Naive B cell (primary cell): Measurements from ENCODE around the gene RAD52. TPM values are rescaled to one million over a fixed set of nuclear protein-coding genes. Genes with fewer than 3 reads are reported as not detected.
"Not testable (repeated sequence)": the region's sequence is repeated elsewhere in the genome, so short reads cannot be mapped to it uniquely, and the experiment has no call there.

Experiments used
- ATAC-seq, 2 donors: fragments of 150-1000 bp; cut with Tn5 transposase; 2 replicates each; pipeline ENCODE4 v1.10.0; 2021; ENCODE audit warnings: low read depth in 2 of 2, mild to moderate bottlenecking in 2 of 2, moderate library complexity in 2 of 2
- DNase-seq: peaks from one replicate; pipeline ENCODE4 v3.0.0; 2022
- H3K27ac Mint-ChIP-seq, 6 donors: one replicate each; pipeline ENCODE4 v1.8.0; 2020 to 2022; ENCODE audit warnings: mild to moderate bottlenecking in 6 of 6, mixed read lengths in 6 of 6, moderate library complexity in 5 of 6, inconsistent platforms in 2 of 6
- H3K27me3 Mint-ChIP-seq, 3 donors: one replicate each; pipeline ENCODE4 v1.8.0; 2021 to 2022; ENCODE audit warnings: mixed read lengths in 3 of 3, mild to moderate bottlenecking in 1 of 3
- H3K36me3 Mint-ChIP-seq, 2 donors: one replicate each; pipeline ENCODE4 v1.8.0; 2020 to 2022; ENCODE audit warnings: mixed read lengths in 2 of 2, inconsistent platforms in 1 of 2, mild to moderate bottlenecking in 1 of 2
- H3K4me1 Mint-ChIP-seq, 3 donors: one replicate each; pipeline ENCODE4 v1.8.0; 2020 to 2022; ENCODE audit warnings: mixed read lengths in 3 of 3, inconsistent platforms in 1 of 3, mild to moderate bottlenecking in 1 of 3, moderate library complexity in 1 of 3
- H3K4me3 Mint-ChIP-seq, 8 donors: one replicate each; pipeline ENCODE4 v1.8.0; 2020 to 2022; ENCODE audit warnings: mild to moderate bottlenecking in 8 of 8, mixed read lengths in 8 of 8, moderate library complexity in 8 of 8, inconsistent platforms in 2 of 8
- H3K9me3 Mint-ChIP-seq, 7 donors: one replicate each; pipeline ENCODE4 v1.8.0; 2020 to 2022; ENCODE audit warnings: mixed read lengths in 7 of 7, mild to moderate bottlenecking in 5 of 7, inconsistent platforms in 2 of 7, moderate library complexity in 1 of 7
- polyA plus RNA-seq, 6 donors: library from polyadenylated mRNA; unstranded; fragments of 300-500 nt; fragmentation: Illumina TruSeq; gene quantifications; one replicate each; pipeline ENCODE4 v1.2.3, GENCODE V29; 2021; ENCODE audit warnings: low read depth in 6 of 6

Gene RAD52
- polyA plus RNA-seq, 6 donors from 2014 or later = 0.09 to 13.3 (median 3.0) TPM

GRCh38 chr12:951176-951575, 1.7 kb upstream of the RAD52 start:
- Mint-ChIP-seq H3K36me3 (no peaks in the 10 kb centered on the region), H3K4me3 (peak overlapping the region in 5 of 8 donors; percentile 17 to 91 (median 40))

GRCh38 chr12:948238-948637, 1.3 kb downstream of the RAD52 start:
- H3K4me1 Mint-ChIP-seq = peaks cover 29 to 51% (median 40%) of the 10 kb centered on the region in 3 donors
- no peaks in the 10 kb centered on the region for H3K9me3 Mint-ChIP-seq
- DNase-seq (no peak), ATAC-seq (no peak)
- H3K27me3 Mint-ChIP-seq = no peaks in the 10 kb centered on the region
- H3K36me3 Mint-ChIP-seq = no peaks in the 10 kb centered on the region
- H3K4me3 Mint-ChIP-seq = peak overlapping the region; percentile 15 to 99 (median 88)
- H3K27ac Mint-ChIP-seq = peak overlapping the region in 3 of 6 donors; percentile 36 to 95 (median 44)

More at GRCh38 chr12:951176-951575, 1.7 kb upstream of the RAD52 start:
- Mint-ChIP-seq H3K27ac (peak overlapping the region; percentile 72 to 99 (median 96)), H3K27me3 (no peaks in the 10 kb centered on the region), H3K4me1 (peaks cover 16 to 35% (median 30%) of the 10 kb centered on the region in 3 donors), H3K9me3 (peaks cover 0 to 1% (median 0%) of the 10 kb centered on the region in 7 donors)
- DNase-seq (no peak), ATAC-seq (no peak)

GRCh38 chr12:946631-947030, 2.9 kb downstream of the RAD52 start:
- no peak for DNase-seq
- Mint-ChIP-seq H3K4me1 (peaks cover 29 to 51% (median 40%) of the 10 kb centered on the region in 3 donors), H3K27ac (peak overlapping the region in 1 of 6 donors; percentile 83), H3K9me3 (no peaks in the 10 kb centered on the region), H3K36me3 (no peaks in the 10 kb centered on the region), H3K27me3 (no peaks in the 10 kb centered on the region), H3K4me3 (peak overlapping the region in 2 of 8 donors; percentile 13 to 75)
- ATAC-seq = no peak

GRCh38 chr12:946212-946611, 3.3 kb downstream of the RAD52 start:
- H3K36me3 Mint-ChIP-seq = no peaks in the 10 kb centered on the region
- peaks cover 29 to 51% (median 37%) of the 10 kb centered on the region in 3 donors for H3K4me1 Mint-ChIP-seq
- H3K27ac Mint-ChIP-seq = peak overlapping the region in 2 of 6 donors; percentile 9 to 87
- no peaks in the 10 kb centered on the region for H3K27me3 Mint-ChIP-seq
- DNase-seq (no peak), ATAC-seq (no peak)
- peak overlapping the region in 1 of 8 donors; percentile 75 for H3K4me3 Mint-ChIP-seq
- no peaks in the 10 kb centered on the region for H3K9me3 Mint-ChIP-seq

- Mint-ChIP-seq H3K36me3 (peaks cover 0 to 7% of the 10 kb centered on the region in 2 donors), H3K27me3 (no peaks in the 10 kb centered on the region), H3K27ac (peak overlapping the region in 3 of 6 donors; percentile 16 to 87 (median 59)), H3K4me3 (no peak overlapping the region), H3K4me1 (peaks cover 30 to 56% (median 32%) of the 10 kb centered on the region in 3 donors), H3K9me3 (no peaks in the 10 kb centered on the region)
- ATAC-seq (no peak), DNase-seq (no peak)
Observed at GRCh38 chr12:944211-944610, 5.3 kb downstream of the RAD52 start.

GRCh38 chr12:943051-943450, 6.4 kb downstream of the RAD52 start:
- no peak for DNase-seq
- no peaks in the 10 kb centered on the region for H3K27me3 Mint-ChIP-seq
- H3K9me3 Mint-ChIP-seq = no peaks in the 10 kb centered on the region
- peak overlapping the region in 1 of 6 donors; percentile 27 for H3K27ac Mint-ChIP-seq
- peaks cover 0 to 7% of the 10 kb centered on the region in 2 donors for H3K36me3 Mint-ChIP-seq
- ATAC-seq = no peak
- peaks cover 19 to 44% (median 25%) of the 10 kb centered on the region in 3 donors for H3K4me1 Mint-ChIP-seq
- H3K4me3 Mint-ChIP-seq = no peak overlapping the region

GRCh38 chr12:938810-939209, 10.7 kb downstream of the RAD52 start:
- no peak for DNase-seq
- H3K4me3 Mint-ChIP-seq = no peak overlapping the region
- H3K27ac Mint-ChIP-seq = peak overlapping the region in 1 of 6 donors; percentile 80
- peaks cover 0 to 7% of the 10 kb centered on the region in 2 donors for H3K36me3 Mint-ChIP-seq
- H3K4me1 Mint-ChIP-seq = peaks cover 1 to 25% (median 5%) of the 10 kb centered on the region in 3 donors
- no peaks in the 10 kb centered on the region for H3K27me3 Mint-ChIP-seq
- ATAC-seq = no peak
- H3K9me3 Mint-ChIP-seq = no peaks in the 10 kb centered on the region

- DNase-seq (no peak), ATAC-seq (no peak)
- H3K27me3 Mint-ChIP-seq = no peaks in the 10 kb centered on the region
- no peaks in the 10 kb centered on the region for H3K9me3 Mint-ChIP-seq
- peak overlapping the region in 2 of 6 donors; percentile 37 to 62 for H3K27ac Mint-ChIP-seq
- H3K4me1 Mint-ChIP-seq = peaks cover 0 to 22% (median 5%) of the 10 kb centered on the region in 3 donors
- peaks cover under 1 to 7% of the 10 kb centered on the region in 2 donors for H3K36me3 Mint-ChIP-seq
- H3K4me3 Mint-ChIP-seq = no peak overlapping the region
Observed at GRCh38 chr12:936377-937345, 12.8 kb downstream of the RAD52 start.

GRCh38 chr12:935891-936290, 13.6 kb downstream of the RAD52 start:
- H3K4me1 Mint-ChIP-seq = peaks cover 0 to 21% (median 5%) of the 10 kb centered on the region in 3 donors
- DNase-seq, ATAC-seq, H3K27me3 Mint-ChIP-seq, H3K27ac Mint-ChIP-seq, H3K9me3 Mint-ChIP-seq, H3K4me3 Mint-ChIP-seq, H3K36me3 Mint-ChIP-seq: not testable (repeated sequence)

- no peak overlapping the region for H3K27ac Mint-ChIP-seq
- no peak for ATAC-seq
- no peaks in the 10 kb centered on the region for H3K9me3 Mint-ChIP-seq
- H3K4me1 Mint-ChIP-seq = peaks cover 0 to under 1% (median under 1%) of the 10 kb centered on the region in 3 donors
- H3K36me3 Mint-ChIP-seq = peaks cover 6 to 13% of the 10 kb centered on the region in 2 donors
- DNase-seq = no peak
- no peak overlapping the region for H3K4me3 Mint-ChIP-seq
- no peaks in the 10 kb centered on the region for H3K27me3 Mint-ChIP-seq
Observed at GRCh38 chr12:931591-931990, 17.9 kb downstream of the RAD52 start.

GRCh38 chr12:931060-931459, 18.4 kb downstream of the RAD52 start:
- Mint-ChIP-seq H3K9me3 (no peaks in the 10 kb centered on the region), H3K4me3 (no peak overlapping the region), H3K4me1 (peaks cover 0 to 4% (median 0%) of the 10 kb centered on the region in 3 donors), H3K27ac (peak overlapping the region in 1 of 6 donors; percentile 39), H3K36me3 (peaks cover 12 to 13% of the 10 kb centered on the region in 2 donors), H3K27me3 (no peaks in the 10 kb centered on the region)
- no peak for ATAC-seq
- no peak for DNase-seq

GRCh38 chr12:926641-927040, 22.9 kb downstream of the RAD52 start:
- Mint-ChIP-seq H3K4me3 (no peak overlapping the region), H3K27ac (peak overlapping the region in 1 of 6 donors; percentile 74), H3K36me3 (peaks cover 19 to 21% of the 10 kb centered on the region in 2 donors), H3K4me1 (peaks cover 0 to 4% (median 0%) of the 10 kb centered on the region in 3 donors), H3K27me3 (no peaks in the 10 kb centered on the region), H3K9me3 (no peaks in the 10 kb centered on the region)
- DNase-seq = no peak
- no peak for ATAC-seq

GRCh38 chr12:922285-922684, 27.2 kb downstream of the RAD52 start:
- Mint-ChIP-seq H3K4me1 (peaks cover 0 to 4% (median 0%) of the 10 kb centered on the region in 3 donors), H3K9me3 (no peaks in the 10 kb centered on the region), H3K36me3 (peaks cover 24 to 26% of the 10 kb centered on the region in 2 donors), H3K27me3 (no peaks in the 10 kb centered on the region), H3K27ac (peak overlapping the region in 2 of 6 donors; percentile 1 to 20), H3K4me3 (no peak overlapping the region)
- ATAC-seq (no peak), DNase-seq (no peak)
